Nephron (organoid): ENCODE measurements around the gene OR7C1.

Source experiments
- H3K27ac Mint-ChIP-seq, 3 experiments: 2 replicates each; pipeline ENCODE4 v1.8.0; 2020; ENCODE audit warnings: mixed read lengths in 3 of 3, mild to moderate bottlenecking in 2 of 3, moderate library complexity in 1 of 3
- H3K27me3 Mint-ChIP-seq: 2 replicates; pipeline ENCODE4 v1.8.0; 2021; ENCODE audit warnings: low read depth, mild to moderate bottlenecking, moderate library complexity, mixed read lengths
- H3K36me3 Mint-ChIP-seq: 2 replicates; pipeline ENCODE4 v1.8.0; 2020; ENCODE audit warnings: low read depth, mixed read lengths
- H3K4me1 Mint-ChIP-seq: 2 replicates; pipeline ENCODE4 v1.8.0; 2020; ENCODE audit warnings: mixed read lengths
- H3K4me3 Mint-ChIP-seq, 3 experiments: 2 replicates each; pipeline ENCODE4 v1.8.0; 2020; ENCODE audit warnings: mild to moderate bottlenecking in 3 of 3, mixed read lengths in 3 of 3, moderate library complexity in 2 of 3
- H3K9me3 Mint-ChIP-seq: 2 replicates; pipeline ENCODE4 v1.8.0; 2020; ENCODE audit warnings: mixed read lengths
- TF ChIP-seq, protein P1 (sequence below), 3 experiments: fragments of 200-600 bp; sonication (generic); IDR thresholded peaks; one replicate each; pipeline ENCODE4 v1.5.0; 2021; ENCODE audit warnings: antibody characterized with exemption in 3 of 3; ENCODE audit not compliant: unreplicated experiment in 3 of 3

The OR7C1 gene

DNA sequence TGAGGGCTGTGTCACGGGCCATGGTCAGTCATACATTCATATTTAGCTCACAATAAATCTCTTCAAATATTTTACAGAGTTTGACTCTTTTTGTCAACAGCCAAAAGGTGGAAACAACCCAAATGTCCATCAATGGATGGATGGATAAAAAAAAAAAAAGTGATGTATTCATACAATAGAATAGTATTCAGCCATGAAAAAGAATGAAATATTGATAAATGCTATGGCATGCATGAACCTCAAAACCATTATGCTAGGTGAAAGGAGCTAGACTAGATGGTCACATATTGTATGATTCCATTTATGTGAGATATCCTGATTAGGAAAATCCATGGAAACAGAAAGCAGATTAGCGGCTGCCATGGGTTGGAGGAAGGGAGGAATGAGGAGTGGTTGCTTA lies 72.9 kb downstream of the OR7C1 start:
- H3K9me3 Mint-ChIP-seq, result peaks cover 16% of the 10 kb centered on the region
- TF ChIP-seq, protein P1, sequence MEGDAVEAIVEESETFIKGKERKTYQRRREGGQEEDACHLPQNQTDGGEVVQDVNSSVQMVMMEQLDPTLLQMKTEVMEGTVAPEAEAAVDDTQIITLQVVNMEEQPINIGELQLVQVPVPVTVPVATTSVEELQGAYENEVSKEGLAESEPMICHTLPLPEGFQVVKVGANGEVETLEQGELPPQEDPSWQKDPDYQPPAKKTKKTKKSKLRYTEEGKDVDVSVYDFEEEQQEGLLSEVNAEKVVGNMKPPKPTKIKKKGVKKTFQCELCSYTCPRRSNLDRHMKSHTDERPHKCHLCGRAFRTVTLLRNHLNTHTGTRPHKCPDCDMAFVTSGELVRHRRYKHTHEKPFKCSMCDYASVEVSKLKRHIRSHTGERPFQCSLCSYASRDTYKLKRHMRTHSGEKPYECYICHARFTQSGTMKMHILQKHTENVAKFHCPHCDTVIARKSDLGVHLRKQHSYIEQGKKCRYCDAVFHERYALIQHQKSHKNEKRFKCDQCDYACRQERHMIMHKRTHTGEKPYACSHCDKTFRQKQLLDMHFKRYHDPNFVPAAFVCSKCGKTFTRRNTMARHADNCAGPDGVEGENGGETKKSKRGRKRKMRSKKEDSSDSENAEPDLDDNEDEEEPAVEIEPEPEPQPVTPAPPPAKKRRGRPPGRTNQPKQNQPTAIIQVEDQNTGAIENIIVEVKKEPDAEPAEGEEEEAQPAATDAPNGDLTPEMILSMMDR (IDR thresholded peaks at IDR 0.05; ENCODE audit: unreplicated experiment in 3 of 3), result no peak
- no peaks in the 10 kb centered on the region for H3K36me3 Mint-ChIP-seq

DNA sequence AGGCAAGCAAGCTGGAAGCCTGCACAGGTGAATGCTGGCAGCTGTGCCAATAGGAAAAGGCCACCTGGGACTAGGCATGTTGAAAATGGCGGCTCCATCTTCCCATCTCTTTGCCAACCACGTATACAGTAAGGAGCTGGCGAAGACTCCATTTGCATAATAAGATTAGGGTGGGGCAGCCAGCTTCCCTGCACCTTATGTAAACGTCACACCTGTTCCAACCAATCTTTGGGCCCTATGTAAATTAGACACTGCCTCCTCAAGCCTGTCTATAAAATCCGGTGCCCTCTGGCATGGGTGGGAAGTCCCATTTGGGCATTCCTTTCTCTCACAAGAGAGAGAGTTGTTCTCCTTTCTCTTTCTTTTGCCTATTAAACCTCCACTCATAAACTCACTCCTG lies 73.4 kb downstream of the OR7C1 start:
- TF ChIP-seq, protein P1 (IDR thresholded peaks at IDR 0.05; ENCODE audit: unreplicated experiment in 3 of 3), result no peak
- Mint-ChIP-seq H3K4me3 (no peak overlapping the region), H3K27me3 (peaks cover 18% of the 10 kb centered on the region), H3K27ac (no peak overlapping the region), H3K4me1 (no peaks in the 10 kb centered on the region), H3K36me3 (no peaks in the 10 kb centered on the region), H3K9me3 (peaks cover 16% of the 10 kb centered on the region)

More for the DNA sequence above, 72.9 kb downstream of the OR7C1 start:
- no peak overlapping the region for H3K4me3 Mint-ChIP-seq
- peaks cover 18% of the 10 kb centered on the region for H3K27me3 Mint-ChIP-seq
- H3K27ac Mint-ChIP-seq, result no peak overlapping the region
- H3K4me1 Mint-ChIP-seq, result no peaks in the 10 kb centered on the region

DNA sequence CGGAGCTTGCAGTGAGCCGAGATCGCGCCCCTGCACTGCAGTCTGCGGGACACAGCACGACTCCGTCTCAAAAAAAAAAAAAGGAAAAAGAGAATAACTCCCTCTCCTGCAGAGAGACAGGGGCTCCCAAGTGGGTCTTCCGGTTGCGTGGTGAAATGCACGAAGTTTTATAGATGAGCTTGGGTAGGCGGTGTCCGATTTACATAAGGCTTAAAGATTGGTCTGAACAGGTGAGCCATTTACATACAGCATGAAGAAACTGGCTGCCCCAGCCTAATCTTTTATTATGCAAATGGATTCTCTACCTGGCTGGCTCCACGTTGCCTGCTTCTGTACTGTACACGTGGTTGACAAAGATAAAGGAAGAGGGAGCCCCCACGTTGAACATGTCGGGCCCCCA lies 76.2 kb downstream of the OR7C1 start:
- Mint-ChIP-seq H3K4me1 (no peaks in the 10 kb centered on the region), H3K27me3 (peaks cover 18% of the 10 kb centered on the region), H3K36me3 (no peaks in the 10 kb centered on the region), H3K4me3 (peak overlapping the region in 2 of 3 experiments; percentile 28 to 32), H3K9me3 (peaks cover 12% of the 10 kb centered on the region), H3K27ac (no peak overlapping the region)
- TF ChIP-seq, protein P1 (IDR thresholded peaks at IDR 0.05; ENCODE audit: unreplicated experiment in 3 of 3), result no peak

DNA sequence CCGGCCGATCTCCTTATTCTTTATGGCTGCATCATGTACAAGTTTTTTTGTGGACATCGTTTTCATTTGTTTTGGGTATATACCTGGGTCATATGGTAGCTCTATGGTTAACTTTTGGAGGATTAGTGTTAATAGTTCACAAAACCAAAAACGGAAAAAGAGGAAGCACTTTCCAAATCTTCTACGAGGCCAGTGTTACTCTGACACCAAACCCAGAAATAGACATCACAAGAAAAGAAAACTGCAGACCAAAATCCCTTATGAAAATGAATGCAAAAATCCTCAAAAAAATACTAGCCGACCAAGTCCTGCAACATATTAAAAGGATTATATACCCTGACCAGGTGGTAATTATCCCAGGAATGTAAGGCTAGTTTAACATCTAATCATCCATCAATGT lies 86.4 kb downstream of the OR7C1 start:
- no peaks in the 10 kb centered on the region for H3K36me3 Mint-ChIP-seq
- no peak overlapping the region for H3K4me3 Mint-ChIP-seq
- H3K27ac Mint-ChIP-seq, result no peak overlapping the region
- H3K4me1 Mint-ChIP-seq, result no peaks in the 10 kb centered on the region
- H3K9me3 Mint-ChIP-seq, result peaks cover 7% of the 10 kb centered on the region
- H3K27me3 Mint-ChIP-seq, result peaks cover 3% of the 10 kb centered on the region
- TF ChIP-seq, protein P1 (IDR thresholded peaks at IDR 0.05; ENCODE audit: unreplicated experiment in 3 of 3), result no peak
